Activated CD8-positive, alpha-beta memory T cell treated with anti-CD3 and anti-CD28 coated beads for 24 hours (primary cell): ENCODE data around the gene SPDEF.

ENCODE experiments used
- DNase-seq: peaks from one replicate; pipeline ENCODE4 v3.0.0-alpha.2; 2020

The SPDEF gene

DNA sequence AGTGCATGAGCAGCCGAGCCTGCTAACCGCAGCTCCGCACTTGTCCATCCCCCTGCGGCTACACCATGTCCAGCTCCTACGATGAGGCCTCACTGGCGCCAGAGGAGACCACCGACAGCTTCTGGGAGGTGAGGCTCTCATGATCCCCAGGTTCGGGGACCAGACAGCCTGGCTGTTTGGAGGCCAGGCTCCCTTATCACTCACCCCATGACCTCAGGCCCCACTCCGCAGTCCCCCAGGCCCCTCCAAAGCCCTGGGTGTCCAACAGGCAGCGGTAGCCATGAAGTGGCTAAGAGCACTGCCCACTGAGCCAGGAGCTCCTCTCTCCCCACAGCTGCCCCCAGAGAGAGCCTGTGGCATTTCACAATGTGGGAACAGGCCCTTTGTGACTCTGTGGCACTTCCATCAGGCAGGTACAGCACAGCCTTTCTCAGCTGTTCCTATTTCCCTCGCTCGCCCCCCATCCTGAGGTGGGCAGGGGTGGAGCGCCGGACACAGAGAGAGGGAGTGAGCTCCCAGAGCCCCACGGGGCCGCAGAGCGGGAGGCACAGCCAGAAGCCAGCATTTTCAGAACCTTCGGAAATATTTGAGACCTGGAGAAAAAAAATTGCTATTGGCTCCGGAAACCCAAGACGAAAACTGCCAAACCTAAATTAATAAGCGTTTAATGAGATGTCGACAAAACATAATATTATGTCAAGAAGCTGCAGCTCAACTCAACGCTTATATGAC, 29.7 kb downstream of the SPDEF start:
- DNase-seq, result no peak

DNA sequence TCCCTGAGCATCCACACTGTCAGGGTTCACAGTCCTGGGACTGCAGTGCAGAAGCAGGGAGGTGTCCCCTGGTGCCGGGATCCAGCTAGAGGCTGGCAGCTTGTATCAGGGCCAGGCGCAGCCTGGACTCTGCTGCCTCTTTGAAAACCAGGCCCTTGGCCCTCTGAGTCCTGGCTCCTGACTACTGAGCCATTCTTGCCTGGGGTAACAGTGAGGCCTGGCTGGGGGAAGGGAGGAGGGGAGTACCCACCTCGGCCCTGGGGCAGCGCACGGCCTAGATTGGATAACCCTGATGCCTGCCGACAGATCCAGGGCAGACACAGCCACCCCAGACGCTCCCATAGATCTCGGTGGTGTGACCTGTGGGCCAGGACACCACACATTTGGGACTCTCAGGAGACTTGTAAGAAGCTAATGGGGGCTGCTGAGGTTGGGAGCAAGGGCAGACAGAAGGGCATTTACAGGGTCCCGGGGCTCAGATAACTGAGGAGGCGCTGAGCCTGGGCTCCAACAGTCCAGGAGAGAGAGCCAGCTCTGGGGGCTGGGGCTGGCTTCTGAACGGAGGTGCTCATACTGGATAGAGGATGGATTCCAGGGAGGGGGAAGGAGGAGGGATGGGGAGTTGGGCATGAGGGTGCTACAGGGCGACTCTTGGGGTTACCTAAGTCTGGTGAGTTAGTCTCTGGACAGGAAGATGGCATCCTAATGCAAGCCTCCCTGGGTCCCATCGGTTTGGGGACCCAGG, 30.5 kb downstream of the SPDEF start:
- DNase-seq, result no peak

DNA sequence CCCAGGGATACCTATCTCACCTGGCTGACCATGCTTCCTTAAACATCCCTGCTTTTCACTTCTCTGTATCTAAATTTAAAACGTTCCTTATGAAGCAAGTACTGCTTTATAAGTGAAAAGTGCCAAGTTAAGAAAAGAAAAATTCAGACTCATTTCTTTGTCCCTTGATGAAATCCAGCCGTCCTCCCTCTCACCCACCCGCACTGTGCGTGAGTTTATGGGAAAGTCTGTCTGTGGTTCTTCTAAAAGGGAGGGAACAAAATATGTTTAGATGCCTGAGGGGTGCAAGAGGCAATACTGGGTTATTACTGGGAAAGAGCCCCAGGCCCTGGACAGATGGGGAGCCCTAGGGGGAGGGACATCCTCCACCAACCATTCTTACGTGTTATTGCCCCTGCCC, 31.2 kb downstream of the SPDEF start:
- no peak for DNase-seq

DNA sequence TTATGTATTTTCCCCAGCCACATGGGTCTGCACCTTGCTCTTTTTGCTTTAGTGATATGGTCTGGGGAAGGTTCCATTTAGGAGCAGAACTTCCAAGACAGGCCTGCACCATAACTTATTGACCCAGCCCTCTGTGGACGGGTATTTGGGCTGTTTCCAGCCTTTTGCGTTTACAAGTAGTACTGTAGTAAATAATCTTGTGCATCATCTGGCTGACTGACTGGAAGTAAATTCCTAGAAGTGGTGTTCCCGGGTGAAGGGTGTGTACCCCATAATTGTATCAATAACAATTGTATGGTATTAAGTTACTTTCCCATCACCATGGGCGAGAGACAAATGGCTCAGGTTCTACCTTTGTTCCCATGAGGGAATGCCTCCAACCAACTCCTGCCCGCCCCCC, 31.6 kb downstream of the SPDEF start:
- no peak for DNase-seq

DNA sequence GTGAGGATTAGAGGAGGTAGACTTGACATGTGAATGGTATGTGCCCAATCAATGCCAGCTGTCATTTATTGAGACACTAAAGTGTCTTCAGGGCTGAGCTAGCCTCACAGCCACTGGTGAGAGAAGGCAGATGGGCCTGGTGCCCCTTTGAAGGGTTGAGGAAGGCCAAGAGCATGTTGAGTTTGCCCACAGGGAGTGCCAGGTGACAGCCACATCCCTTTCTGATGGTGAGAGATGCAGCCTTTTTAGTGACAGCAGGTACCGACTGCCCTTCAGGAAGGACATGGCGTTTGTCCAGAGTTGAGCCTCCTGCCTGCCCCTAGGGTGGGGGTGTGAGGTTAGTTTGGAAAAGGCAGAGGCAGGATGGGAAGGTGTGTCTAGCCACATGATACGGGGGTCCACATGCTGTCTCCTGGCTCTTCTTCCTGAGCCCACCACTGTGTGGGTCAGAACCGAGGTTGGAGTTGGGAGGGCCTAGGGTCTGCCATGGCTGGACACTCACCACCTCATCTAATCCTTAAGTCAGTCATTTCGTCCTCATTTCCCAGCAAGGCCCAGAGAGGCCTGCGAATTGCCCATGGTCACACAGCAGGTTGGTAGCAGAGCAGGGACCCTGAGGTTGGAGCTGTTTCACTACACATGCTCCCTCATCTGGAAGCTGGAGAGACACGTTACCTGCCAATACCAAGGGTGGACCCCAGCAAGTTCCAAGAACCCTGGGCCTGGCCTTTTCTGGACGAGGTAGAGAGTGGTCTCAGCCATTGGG, 32.5 kb downstream of the SPDEF start:
- no peak for DNase-seq

DNA sequence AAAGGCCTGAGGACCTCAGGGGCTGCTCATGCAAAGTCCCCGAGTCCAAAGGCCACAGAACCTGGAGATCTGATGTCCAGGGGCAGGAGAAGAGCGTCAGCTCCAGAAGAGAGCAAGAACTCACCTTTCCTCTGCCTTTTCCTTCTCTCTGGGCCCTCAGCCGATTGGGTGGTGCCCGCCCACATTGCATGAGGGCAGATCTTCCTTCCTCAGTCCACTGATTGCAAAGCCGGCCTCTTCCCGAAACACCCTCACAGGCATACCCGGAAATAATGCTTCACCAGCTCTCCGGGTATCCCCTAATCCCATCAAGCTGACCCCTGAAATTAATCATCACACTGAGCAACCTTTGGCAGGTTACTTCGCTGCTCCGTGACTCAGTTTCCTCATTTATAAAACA, 33.4 kb downstream of the SPDEF start:
- no peak for DNase-seq

DNA sequence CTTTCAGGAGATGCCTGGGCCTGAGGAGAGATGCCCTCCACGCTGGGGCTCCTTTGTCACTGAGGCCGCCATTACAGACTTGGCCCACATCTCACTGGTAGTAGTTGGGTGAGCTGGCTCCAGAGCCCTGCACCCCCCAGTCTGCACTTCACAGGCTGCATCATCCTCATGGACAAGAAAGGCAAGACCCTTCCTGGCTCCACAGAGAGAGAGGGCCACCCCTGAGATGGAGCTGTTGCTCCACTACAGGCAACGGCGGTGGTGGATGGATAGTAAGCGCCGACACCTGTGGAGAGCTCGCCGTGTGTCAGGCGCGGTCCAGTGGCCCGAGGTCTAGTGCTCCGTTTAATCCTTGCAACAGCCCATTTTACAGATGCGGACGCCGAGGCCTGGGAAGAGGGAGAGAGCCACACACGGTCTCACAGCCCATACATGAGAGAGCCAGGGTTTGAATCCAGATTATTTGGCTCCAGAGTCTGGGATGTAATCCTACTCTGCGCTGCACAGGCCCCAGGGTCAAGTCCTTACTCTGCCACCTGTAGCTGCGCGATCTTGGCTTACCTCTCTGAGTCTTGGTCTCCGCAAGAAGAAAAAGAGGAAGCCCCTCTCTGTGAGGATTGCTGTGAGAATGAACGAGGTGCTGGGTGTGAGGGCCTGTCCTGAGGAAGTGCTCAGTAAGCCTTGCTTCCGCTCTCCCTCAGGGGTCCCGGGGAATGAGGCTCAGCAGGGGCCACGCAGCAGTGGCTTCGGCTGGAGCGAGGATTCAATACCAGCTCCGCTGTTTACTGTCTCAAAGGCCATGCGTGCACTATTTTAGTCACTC, 34.5 kb downstream of the SPDEF start:
- DNase-seq, result no peak

DNA sequence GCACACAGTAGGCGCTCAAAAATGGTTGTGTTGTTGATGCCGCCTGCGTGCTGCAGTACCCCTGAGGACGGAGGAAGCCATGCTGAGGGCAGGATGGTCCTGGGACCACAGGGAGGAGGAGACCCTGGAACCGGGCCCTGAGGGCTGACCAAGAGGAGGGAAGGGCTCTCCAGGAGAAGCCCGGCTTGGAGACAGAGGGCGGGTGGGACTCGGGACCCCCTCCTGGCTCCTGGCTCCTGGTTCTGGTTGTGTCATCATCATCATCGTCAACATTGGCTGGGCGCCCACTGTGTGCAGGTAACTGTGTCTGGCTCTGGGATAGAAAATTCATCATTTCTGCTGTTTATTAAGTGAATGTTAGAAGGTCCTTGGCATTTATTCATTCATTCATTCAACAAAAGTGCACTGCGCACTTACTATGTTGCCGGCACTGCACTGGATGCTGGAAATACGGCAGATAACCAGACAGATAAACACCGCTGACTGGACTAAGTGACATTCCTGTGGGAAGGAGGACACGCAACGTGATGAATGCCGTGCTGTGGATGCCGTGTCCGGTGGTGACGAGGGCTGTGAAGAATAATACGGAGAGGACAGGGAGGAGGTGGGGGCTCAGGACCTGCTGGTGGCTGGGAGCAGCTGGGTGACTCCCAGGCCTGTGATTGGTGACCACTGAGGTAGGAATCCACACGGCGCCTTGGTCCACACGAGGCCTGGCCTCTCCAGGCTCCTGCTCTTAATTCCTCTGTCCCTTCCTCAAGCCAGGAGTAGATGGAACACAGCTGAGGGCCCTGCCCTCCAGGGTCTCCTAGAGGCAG, 35.3 kb downstream of the SPDEF start:
- no peak for DNase-seq

DNA sequence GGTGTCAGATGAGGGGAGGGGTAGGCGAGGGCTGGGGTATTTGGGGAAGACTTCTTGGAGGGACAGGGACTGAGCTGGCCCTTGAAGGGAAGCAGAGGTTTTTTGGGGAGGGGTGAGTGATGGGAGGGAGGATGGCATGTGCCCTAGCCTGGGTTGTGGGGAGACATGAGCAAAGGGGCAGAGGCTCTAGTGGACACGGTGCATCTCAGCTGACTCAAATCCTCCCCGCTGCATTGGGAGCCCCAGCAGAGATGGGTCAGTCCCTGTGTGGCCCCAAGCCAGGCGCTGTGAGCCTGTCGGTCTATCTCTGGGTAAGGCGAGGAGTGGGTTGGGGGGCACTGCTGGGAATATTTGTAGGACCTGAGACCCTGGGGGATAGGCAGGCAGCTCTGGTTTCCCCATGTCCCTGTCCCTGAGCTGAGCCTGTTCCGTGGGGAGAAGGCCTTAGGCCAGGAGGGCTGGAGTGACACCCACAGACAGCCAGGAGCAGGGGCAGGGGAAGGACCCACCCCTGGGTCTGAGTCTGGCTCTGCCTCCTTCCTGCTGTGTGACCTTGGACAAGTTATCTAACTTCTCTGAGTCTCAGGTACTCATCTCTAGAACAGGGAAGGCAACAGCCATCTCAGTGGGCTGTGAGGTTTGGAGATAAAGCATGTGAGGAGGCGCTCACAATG, 36.0 kb downstream of the SPDEF start:
- no peak for DNase-seq

DNA sequence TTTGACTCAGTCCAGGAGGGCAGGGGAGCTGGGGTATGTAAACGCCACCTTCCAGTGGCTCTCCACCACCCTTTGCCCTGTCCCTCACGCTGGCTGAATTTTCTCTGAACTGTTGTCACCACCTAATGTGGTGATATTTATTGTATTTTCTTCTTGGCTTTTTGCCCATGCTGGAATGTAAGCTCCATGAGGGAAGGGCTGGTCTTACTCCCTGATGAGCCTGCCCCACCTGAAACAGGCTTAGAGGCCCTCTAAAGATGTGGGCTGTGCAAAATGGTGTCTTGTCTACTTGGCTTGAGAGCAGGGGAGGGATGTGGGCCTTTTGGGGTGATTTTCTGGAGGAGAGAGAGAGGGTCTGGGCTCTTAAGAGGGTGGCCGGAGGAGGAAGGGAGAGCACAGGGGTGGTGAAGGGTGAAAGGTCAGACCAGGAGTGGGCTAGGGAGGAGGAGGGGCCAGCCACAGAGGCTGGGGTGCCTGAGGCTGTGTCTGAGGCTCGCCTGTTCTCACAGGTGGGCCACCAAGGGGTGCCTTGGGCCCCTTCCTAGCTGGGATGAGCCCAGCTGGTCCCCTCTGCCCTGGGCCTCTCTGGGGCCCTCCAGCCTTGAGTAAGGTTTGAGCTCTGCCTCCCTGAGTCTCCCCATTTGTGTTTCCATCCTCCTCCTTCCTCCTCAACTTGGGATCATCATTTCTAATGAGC, 37.3 kb downstream of the SPDEF start:
- DNase-seq, result no peak

DNA sequence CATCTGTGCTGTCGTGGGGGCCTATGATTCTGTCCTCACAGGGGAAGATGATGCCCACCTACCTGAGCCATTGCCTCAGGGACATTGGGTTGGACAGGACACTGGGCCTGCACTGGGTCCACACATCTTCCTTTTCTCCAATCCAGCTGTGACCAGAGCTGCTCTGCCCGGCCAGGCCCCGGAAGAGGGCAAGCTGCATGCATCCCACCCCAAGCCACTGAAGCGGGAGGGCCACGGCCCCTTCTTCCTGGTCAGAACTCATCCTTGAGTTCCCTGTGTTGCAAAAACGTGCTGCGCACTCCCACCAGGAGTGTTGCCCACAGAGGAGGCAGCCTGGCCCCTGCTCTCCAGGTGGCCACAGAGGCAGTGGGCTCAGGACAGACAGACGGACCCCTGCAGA, 38.2 kb downstream of the SPDEF start:
- DNase-seq, result no peak

DNA sequence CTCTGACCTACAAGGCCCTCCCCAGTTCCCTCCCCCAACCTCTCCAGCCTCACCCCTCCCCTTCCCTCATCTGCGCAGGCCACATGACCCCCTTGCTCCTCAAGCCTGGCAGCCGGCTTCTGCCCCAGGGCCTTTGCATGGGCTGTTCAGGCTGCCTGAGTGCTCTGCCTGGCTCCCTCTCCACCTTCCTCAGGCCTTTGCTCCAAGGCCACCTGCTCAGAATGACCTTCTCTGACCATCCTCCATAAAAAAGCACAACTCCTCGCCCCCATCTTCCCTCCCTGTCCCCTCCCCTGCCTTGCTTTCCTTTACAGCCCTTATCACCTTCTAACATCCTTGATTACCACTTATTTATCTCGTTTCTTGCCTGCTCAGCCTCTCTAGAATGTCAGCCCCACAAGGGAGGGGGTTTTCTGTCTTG, 38.7 kb downstream of the SPDEF start:
- no peak for DNase-seq

DNA sequence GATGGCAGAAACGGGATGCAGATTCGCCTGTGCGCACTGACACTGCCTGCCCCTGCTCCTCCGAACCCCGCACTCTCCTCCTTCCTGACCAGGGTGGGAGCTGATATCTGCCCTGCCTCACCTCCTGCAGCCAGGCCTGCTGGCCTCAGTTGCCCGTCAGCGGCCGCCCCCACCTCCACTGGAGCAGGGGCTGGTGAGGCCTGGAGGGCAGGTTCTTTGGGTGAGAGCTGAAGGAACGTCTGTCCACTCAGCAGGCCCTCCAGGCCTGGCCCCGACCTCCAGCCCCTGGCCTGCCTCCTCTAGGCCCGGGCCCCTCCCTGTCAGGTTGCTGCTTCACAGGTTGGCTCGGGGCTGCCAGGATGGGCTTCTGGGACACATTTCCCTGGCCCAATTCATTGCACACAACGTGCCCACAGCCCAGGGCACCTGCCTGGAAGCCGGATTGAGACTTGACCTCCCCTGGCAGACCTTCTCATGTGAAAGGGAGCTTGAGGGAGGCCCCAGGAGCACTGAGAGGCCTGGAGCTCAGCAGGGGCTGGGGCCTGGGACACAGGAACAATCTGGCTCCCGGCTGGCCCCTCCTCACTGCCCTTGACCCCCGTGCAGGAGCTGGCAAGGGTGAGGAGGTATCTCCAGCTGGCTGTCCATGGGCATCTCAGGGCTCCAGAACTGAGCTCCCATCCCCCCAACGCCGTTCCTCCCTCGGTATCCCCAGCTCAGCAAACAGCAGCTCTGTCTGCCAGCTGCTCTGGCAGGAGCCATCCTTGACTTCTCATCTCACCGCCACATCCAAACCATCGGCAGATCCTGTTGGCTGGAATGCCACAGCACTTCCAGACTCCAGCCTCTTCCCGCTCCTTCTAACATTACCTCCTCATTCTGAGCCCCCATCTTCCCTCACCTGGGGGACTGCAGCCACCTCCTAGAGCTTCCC, 39.5 kb downstream of the SPDEF start:
- DNase-seq, result no peak

DNA sequence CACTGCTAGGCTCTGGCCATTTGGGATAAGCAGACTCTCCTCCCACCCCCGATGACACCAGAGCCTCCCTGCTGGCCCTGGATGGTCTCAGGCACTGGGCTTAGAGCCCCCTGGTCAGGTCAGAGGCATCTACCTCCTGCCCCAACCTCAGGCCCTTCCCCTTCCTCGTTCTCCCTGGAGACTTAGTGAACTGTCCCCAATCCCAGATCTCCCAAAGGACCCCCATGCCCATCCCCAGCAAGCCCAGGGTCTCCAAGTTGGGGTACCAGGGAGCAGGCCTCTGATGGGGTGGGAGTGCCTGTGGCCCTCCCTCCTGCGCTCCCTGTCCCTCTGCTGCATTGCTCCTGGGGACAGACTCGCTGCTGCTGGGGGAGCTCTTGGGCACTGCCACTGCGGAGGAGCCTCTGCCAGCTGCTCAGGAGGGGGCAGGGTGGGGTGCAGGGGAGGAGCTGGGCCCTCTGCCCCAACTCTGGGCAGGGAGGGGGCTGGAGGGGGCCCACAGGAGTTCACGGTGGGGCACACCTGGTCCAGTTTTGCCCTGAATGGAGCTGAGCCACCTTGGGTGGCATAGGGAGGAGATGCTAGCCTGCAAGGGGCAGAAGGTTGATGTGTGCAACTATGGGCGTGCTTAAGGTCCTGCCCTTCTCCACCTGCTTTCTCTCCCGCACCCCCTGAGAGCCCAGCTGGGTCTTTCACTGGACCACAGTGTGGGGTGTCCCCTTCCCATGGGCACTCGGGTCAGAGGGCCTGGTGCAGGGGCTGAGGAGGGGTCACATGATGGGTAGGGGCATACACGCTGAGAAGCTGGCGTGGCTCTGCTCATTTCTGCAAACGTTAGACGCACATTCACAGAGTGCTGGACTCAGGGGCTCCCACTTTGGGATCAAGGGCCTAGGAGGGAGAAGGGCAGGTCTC, 40.4 kb downstream of the SPDEF start:
- no peak for DNase-seq

DNA sequence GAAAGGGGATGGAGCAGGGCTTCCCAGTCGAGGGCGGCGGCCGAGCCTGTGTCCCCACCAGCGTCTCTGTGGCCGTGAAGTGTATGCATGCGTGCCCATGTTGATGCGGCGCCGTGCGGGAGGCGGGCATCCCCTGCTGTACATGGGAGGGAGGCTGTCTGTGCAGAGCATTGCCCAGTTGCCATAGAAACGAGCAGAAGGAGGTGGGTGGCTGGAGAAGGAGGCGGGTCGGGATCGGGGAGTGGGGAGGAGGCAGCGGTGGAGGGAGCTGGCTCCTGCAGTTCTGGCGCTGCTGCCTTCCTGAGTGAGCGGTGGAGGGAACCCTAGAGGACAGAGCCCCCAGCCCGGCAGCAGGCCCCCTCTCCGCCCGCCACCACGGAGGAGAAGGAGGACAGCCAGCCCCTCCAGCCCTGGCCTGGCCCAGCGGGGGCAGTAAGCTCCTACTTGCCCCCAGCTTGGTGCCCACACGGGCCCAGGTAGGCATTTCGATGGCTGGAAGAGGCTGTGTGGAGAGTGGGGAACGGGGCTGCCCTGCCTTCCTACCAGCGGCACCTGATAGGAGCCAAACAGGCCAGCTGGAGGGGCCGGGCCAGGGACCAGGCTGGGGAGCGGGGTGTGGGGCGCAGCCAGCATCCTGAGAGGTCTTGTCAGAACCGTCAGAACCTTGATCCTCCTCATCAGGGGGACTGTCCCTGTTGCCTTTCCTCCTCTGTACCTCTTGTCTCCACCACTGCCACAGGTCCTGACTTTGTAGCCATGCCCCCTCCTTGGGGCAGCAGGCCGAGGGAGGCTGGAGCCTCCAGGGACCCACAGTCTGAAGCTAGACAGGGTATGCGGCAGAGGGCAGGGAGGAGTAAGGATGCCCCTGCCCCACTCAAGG, 41.3 kb downstream of the SPDEF start:
- DNase-seq, result no peak

DNA sequence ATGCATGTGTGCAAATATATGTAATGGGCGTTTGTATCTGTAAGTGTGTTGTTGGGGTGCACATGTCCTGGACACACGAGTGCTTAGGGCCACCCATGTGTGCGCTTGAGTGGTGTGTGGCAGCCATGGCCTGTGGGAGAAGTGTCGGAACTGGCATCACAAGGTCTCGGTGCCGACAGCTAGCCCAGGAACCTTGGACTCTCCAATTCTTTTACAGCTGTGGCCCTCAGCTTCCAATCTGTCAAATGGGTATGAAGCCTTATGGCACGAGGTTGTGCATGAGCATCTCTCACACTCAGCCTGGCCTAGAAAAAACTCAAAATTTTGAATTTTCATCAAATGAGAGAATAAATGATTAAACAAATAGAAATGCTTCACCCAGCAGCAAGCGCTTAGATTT, 42.0 kb downstream of the SPDEF start:
- no peak for DNase-seq

DNA sequence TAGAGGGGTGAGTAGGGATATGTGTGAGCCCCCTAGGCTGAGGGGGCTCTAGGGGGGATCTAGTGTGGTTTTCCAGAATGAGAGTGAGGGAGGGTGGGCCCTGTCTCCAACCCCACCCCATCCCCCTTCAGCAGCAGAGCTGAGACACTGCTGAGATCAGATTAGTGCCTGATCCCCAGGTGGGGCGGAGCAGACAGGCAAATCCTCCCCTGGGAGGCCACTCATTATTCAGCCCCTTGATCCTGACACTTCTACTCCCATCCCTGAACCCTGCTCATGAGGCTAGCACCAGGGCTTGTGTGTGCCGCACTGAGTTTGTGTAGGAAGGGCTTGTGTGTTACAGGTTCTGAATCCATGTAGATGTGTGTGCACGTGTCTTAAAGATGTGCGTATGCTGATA, 42.5 kb downstream of the SPDEF start:
- DNase-seq, result no peak

DNA sequence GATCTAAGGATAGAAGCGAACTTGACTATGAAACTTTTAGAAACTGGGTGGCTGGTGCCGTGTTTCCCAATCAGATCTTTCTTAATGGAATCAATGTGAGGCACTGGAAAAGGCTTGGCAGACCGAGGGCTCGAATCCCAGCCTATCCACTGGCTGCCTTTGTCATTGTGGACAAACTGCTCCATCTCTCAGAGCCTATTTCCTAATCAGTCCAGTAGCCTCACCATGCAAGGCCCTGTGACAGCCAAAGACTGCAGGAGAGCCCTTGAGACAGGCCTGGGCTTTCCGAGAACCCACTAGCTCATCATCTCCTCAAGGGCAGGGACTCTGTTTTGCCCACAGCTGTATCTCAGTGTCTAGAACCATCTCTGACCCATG, 43.4 kb downstream of the SPDEF start:
- no peak for DNase-seq
